Stimulated activated CD4-positive, alpha-beta T cell treated with anti-CD3 and anti-CD28 coated beads, TNF-alpha, amount 100 ng/mL, for 48 hours (primary cell): ENCODE results near the gene RAG1.

Experiments used
- DNase-seq, 3 donors: peaks; one replicate each; pipeline ENCODE4 v3.0.0-alpha.2; 2020; ENCODE audit warnings: low read depth in 3 of 3

RAG1 gene

DNA sequence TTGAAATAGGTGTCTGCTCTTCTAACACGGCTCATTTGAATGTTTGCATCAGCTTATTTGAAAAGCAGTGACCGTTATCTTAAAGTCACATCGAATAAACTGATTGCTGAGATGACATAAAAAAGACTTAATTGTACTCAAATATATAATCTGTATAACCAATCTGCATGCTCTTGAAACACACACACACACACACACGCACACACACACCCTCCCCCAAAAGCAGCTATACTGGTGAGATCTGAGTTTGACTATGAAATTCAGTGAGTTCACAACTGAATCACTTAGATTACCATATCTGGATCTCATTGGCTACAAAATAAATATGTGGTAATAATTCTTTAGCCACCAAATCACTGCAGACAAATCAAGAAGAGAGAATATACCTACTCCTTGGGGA is 22.7 kb downstream of the RAG1 start:
- DNase-seq, result no peak

GRCh38 chr11:36591433-36591832 is 23.6 kb downstream of the RAG1 start:
- DNase-seq, result no peak

- DNase-seq, result peak in 1 of 3 donors; percentile 3
Observed at GRCh38 chr11:36594316-36594989, 26.6 kb downstream of the RAG1 start, which contains the start of gene IFTAP. Gene IFTAP, plus strand, starts transcription at chr11:36594502. Its CDS starts 15,602 bp downstream, at chr11:36610104.

DNA sequence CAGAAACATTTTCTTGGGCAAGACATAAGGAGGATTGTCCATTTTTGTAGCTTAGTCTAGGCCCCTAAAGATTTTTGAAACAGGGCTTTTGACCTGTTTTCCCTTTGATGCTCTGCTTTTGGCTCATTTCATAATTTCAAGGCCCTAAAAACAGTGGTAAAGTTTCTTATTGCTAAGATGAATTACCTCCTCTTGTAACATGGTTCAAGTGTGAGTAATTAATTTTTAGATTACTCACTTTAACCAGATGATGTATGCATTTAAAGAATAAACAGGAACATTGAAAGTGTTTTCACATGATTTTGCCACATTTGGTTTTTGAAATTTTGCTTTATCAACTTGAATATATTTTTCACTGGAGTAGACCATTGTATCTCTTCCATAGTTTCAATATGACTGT is 29.1 kb downstream of the RAG1 start:
- DNase-seq, result no peak

- DNase-seq, result no peak
Observed at GRCh38 chr11:36598051-36598450, 30.2 kb downstream of the RAG1 start, which contains the start of gene RAG2. Gene RAG2, minus strand, starts transcription at chr11:36598236. Its CDS starts 4,068 bp downstream, at chr11:36594168.

DNA sequence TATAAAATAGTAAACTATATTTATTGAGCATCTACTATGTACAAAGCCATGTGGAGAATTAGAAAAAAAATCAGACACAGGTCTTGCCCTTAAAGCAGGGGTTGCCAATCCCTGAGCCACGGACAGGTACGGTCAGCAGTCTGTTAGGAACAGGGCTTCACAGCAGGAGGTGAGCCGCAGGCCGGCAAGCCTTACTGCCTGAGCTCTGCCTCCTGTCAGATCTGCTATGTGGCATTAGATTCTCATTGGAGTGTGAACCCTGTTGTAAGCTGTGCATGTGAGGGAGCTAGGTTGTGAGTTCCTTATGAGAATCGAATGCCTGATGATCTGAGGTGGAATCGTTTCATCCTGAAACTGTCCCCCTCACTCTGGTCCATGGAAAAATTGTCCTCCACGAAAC is 32.4 kb downstream of the RAG1 start:
- no peak for DNase-seq

DNA sequence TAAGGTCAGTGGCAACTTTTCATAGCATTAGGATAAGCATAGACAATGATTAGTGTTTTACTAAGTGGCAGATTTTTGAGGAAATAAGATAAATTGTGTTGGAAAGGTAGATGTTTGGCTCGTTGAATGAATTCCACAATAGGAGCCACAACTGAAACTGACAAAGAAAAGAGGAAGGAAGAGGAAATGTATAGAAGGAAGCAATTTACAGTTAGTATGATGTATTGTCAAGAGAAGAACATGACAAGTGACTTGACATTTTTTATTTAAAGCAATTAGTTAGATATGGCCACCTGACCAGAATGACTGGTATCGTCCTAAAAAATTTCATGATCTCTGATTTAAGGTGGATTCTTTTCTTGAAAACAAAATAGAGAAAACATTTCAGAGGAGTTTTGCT is 33.3 kb downstream of the RAG1 start:
- no peak for DNase-seq

GRCh38 chr11:36602135-36602534 is 34.3 kb downstream of the RAG1 start:
- DNase-seq, result no peak

- DNase-seq, result no peak
Observed at GRCh38 chr11:36605221-36606216, 37.7 kb downstream of the RAG1 start.

DNA sequence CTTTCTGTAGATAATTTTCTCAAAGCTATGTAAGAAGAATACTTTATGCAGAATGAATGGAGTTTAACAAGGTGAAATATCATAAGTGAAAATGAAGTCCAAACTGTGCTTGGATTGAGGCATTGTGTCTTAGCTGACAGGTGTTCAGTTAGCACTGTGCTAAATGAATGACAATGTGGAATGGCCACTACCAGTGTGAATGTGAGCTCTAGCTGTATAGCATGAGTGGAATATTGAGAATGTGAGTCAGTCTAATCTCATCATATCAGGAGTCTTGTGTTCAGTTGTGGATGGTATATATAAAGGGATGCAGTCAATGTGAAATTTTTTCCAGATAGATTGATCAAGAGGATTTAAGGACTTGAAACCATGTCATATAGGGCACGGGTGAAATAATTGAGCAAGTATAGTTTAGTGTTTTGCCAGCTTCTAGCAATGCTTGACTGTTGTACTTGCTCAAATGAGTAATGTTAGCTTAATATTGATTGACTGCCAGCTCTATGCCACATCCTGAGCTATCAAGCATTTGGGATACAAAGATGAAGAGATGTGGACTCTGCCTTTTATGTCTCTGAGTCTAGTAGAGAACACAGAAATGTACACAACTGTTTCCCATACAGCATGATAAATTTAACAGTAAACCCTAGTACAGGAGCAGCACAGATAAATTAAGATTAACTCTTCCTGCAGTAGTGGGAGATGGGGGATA is 40.8 kb downstream of the RAG1 start:
- no peak for DNase-seq

DNA sequence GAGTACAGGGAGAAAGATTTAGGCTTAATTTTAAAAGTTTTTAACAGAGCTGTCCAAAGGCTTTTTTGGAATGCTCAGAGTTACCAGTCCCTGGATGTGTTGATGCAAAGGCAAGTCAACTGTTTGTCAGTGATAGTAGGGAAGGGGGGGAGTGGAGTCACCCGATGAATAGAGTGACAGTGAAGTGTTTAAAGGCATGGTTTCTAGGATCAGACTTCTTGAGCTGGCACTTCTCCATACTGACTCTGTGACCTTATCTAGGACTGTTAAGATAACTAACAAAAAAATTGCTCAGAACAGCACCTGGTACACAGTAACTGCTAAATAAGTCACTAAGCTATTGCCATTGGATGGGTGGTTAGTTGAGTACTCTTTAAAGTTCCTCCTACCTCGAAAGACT is 41.6 kb downstream of the RAG1 start:
- DNase-seq, result no peak

DNA sequence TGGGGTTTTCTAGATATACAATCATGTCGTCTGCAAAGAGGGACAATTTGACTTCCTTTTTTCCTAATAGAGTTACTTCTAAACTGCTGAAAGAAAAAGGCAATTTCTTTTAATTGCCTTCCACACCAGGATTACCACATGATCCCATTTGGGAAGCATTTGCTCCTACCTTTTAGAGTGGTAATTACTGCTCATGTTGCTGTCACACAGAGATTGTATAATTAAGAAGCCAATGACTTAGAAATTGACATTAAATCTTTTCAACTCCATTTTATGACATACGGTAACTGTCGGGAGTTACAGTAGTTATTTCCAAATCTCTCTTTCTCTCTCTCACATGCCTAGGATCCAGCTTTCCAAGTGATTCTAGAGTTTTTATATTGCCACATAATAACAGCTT is 48.0 kb downstream of the RAG1 start:
- DNase-seq, result no peak

GRCh38 chr11:36617543-36618362 is 49.9 kb downstream of the RAG1 start:
- DNase-seq, result no peak

GRCh38 chr11:36618363-36619047 is 50.7 kb downstream of the RAG1 start:
- no peak for DNase-seq

DNA sequence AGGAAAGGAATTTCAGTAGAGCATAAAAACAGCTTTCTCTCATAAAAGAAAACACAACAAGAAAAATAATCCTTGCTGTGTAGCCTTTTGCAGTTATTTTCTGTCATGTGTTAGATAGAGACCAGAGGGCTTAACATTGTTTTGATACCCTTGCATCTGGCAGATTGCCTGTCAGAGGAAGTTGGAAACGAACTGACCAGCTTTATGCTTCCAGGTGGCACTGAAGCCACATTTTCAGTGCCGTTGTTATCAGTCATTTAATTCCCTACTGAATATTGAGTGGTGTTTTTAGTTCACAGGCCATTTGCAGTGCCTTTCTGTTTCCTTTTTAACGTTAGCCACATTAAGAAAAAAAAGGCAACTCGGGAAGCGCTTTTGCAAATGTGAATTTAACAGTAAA is 51.7 kb downstream of the RAG1 start:
- no peak for DNase-seq

DNA sequence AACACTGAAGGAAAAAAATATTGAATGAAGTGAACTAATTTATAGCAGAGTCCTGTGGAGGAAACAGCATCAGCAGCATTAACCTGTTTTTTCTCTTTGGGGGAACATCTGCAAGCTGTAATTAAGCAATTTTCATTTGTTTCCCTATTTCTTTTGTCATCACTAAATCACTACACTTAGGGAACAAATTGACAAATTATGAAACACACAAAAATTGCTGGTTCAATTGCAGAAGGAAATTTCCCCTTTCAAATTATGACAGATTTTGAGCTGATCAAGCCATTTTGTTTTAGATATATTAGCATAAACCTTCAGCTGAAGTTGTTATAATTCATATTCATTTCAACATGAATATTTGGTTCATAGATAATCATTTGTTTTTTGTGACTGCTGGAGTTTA is 52.4 kb downstream of the RAG1 start:
- no peak for DNase-seq

GRCh38 chr11:36622431-36623136 is 54.8 kb downstream of the RAG1 start:
- no peak for DNase-seq

- no peak for DNase-seq
Observed at GRCh38 chr11:36623494-36623893, 55.7 kb downstream of the RAG1 start.

DNA sequence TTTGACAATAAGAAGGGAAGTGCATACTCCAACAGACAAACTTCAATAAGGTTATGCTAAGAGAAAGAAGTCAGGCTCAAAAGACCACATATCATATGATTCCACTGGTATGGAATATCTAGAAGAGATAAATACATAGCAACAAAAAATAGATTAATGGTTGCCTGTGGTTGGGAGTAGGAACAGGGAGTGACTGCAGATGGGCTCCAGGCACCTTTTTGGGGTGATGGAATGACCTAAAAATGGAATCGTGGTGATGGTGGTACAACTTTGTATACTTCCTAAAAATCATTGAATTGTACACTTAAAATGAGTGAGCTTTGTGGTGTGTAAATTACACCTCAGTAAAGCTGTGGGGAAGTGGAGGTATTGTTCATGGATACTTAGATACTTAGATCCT is 59.2 kb downstream of the RAG1 start:
- DNase-seq, result no peak

GRCh38 chr11:36627471-36627870 is 59.7 kb downstream of the RAG1 start:
- no peak for DNase-seq
